Stimulated activated memory B cell treated with anti-CD40 and anti-IgM and Interleukin-4, amounts not matched to agents 10 μg/mL and 1 μg/mL and 100 μg/mL, for 72 hours (primary cell): ENCODE measurements around the gene RNF166.

Experiments
- ATAC-seq: fragments of 150-1000 bp; cut with Tn5 transposase; 2 replicates; pipeline ENCODE4 v1.10.0; 2021
- H3K27ac Mint-ChIP-seq: one replicate; pipeline ENCODE4 v1.8.0; 2022; ENCODE audit warnings: mild to moderate bottlenecking, mixed read lengths
- H3K27me3 Mint-ChIP-seq: one replicate; pipeline ENCODE4 v1.8.0; 2022; ENCODE audit warnings: mixed read lengths
- H3K36me3 Mint-ChIP-seq: one replicate; pipeline ENCODE4 v1.8.0; 2022; ENCODE audit warnings: mixed read lengths
- H3K4me1 Mint-ChIP-seq: one replicate; pipeline ENCODE4 v1.8.0; 2022; ENCODE audit warnings: mixed read lengths
- H3K4me3 Mint-ChIP-seq: one replicate; pipeline ENCODE4 v1.8.0; 2022; ENCODE audit warnings: mild to moderate bottlenecking, moderate library complexity, mixed read lengths
- H3K9me3 Mint-ChIP-seq: one replicate; pipeline ENCODE4 v1.8.0; 2022; ENCODE audit warnings: mixed read lengths

The RNF166 gene

GRCh38 chr16:88733630-88734360 is 27.6 kb upstream of the RNF166 start:
- Mint-ChIP-seq H3K4me1 (peaks cover 21% of the 10 kb centered on the region), H3K27me3 (no peaks in the 10 kb centered on the region), H3K9me3 (no peaks in the 10 kb centered on the region), H3K4me3 (no peak overlapping the region), H3K36me3 (peaks cover 19% of the 10 kb centered on the region), H3K27ac (no peak overlapping the region)
- ATAC-seq: no peak

- no peaks in the 10 kb centered on the region for H3K27me3 Mint-ChIP-seq
- H3K4me1 Mint-ChIP-seq: peaks cover 12% of the 10 kb centered on the region
- H3K27ac Mint-ChIP-seq: no peak overlapping the region
- H3K9me3 Mint-ChIP-seq: no peaks in the 10 kb centered on the region
- H3K36me3 Mint-ChIP-seq: peaks cover 19% of the 10 kb centered on the region
- no peak for ATAC-seq
- no peak overlapping the region for H3K4me3 Mint-ChIP-seq
Measured at GRCh38 chr16:88732961-88733294, 26.7 kb upstream of the RNF166 start.

- H3K4me1 Mint-ChIP-seq: peaks cover 7% of the 10 kb centered on the region
- no peak overlapping the region for H3K27ac Mint-ChIP-seq
- H3K4me3 Mint-ChIP-seq: no peak overlapping the region
- ATAC-seq: no peak
- peaks cover 21% of the 10 kb centered on the region for H3K36me3 Mint-ChIP-seq
- no peaks in the 10 kb centered on the region for H3K9me3 Mint-ChIP-seq
- no peaks in the 10 kb centered on the region for H3K27me3 Mint-ChIP-seq
Measured at GRCh38 chr16:88732172-88732960, 26.2 kb upstream of the RNF166 start.

- Mint-ChIP-seq H3K9me3 (no peaks in the 10 kb centered on the region), H3K36me3 (peaks cover 27% of the 10 kb centered on the region), H3K27me3 (no peaks in the 10 kb centered on the region), H3K4me3 (no peak overlapping the region), H3K27ac (peak overlapping the region; percentile 63), H3K4me1 (peaks cover 7% of the 10 kb centered on the region)
- peak; percentile 59 for ATAC-seq
Measured at GRCh38 chr16:88731699-88732098, 25.5 kb upstream of the RNF166 start.

GRCh38 chr16:88730632-88731607 is 24.7 kb upstream of the RNF166 start:
- H3K27me3 Mint-ChIP-seq: no peaks in the 10 kb centered on the region
- peaks cover 35% of the 10 kb centered on the region for H3K36me3 Mint-ChIP-seq
- H3K4me3 Mint-ChIP-seq: no peak overlapping the region
- H3K27ac Mint-ChIP-seq: peak overlapping the region; percentile 63
- ATAC-seq: no peak
- H3K4me1 Mint-ChIP-seq: peaks cover 7% of the 10 kb centered on the region
- H3K9me3 Mint-ChIP-seq: no peaks in the 10 kb centered on the region

- peaks cover 55% of the 10 kb centered on the region for H3K36me3 Mint-ChIP-seq
- peaks cover 7% of the 10 kb centered on the region for H3K4me1 Mint-ChIP-seq
- no peaks in the 10 kb centered on the region for H3K27me3 Mint-ChIP-seq
- no peak overlapping the region for H3K27ac Mint-ChIP-seq
- no peak for ATAC-seq
- no peak overlapping the region for H3K4me3 Mint-ChIP-seq
- no peaks in the 10 kb centered on the region for H3K9me3 Mint-ChIP-seq
Measured at GRCh38 chr16:88727871-88728270, 21.7 kb upstream of the RNF166 start.

GRCh38 chr16:88726981-88727380 is 20.8 kb upstream of the RNF166 start:
- no peak for ATAC-seq
- H3K27me3 Mint-ChIP-seq: no peaks in the 10 kb centered on the region
- H3K4me1 Mint-ChIP-seq: peaks cover 7% of the 10 kb centered on the region
- no peak overlapping the region for H3K27ac Mint-ChIP-seq
- no peaks in the 10 kb centered on the region for H3K9me3 Mint-ChIP-seq
- peaks cover 57% of the 10 kb centered on the region for H3K36me3 Mint-ChIP-seq
- H3K4me3 Mint-ChIP-seq: no peak overlapping the region

GRCh38 chr16:88726408-88726749 is 20.2 kb upstream of the RNF166 start:
- peaks cover 58% of the 10 kb centered on the region for H3K36me3 Mint-ChIP-seq
- no peak overlapping the region for H3K4me3 Mint-ChIP-seq
- H3K27ac Mint-ChIP-seq: no peak overlapping the region
- H3K4me1 Mint-ChIP-seq: peaks cover 4% of the 10 kb centered on the region
- no peaks in the 10 kb centered on the region for H3K27me3 Mint-ChIP-seq
- no peak for ATAC-seq
- no peaks in the 10 kb centered on the region for H3K9me3 Mint-ChIP-seq

GRCh38 chr16:88725609-88726407 is 19.6 kb upstream of the RNF166 start:
- ATAC-seq: no peak
- Mint-ChIP-seq H3K27me3 (no peaks in the 10 kb centered on the region), H3K4me3 (no peak overlapping the region), H3K4me1 (no peaks in the 10 kb centered on the region), H3K9me3 (no peaks in the 10 kb centered on the region), H3K27ac (no peak overlapping the region), H3K36me3 (peaks cover 59% of the 10 kb centered on the region)

- no peaks in the 10 kb centered on the region for H3K27me3 Mint-ChIP-seq
- ATAC-seq: no peak
Measured at GRCh38 chr16:88724855-88725555, 18.8 kb upstream of the RNF166 start.

GRCh38 chr16:88723911-88724310 is 17.7 kb upstream of the RNF166 start:
- Mint-ChIP-seq H3K36me3 (peaks cover 72% of the 10 kb centered on the region), H3K4me1 (no peaks in the 10 kb centered on the region), H3K27me3 (no peaks in the 10 kb centered on the region), H3K27ac (no peak overlapping the region), H3K4me3 (no peak overlapping the region), H3K9me3 (no peaks in the 10 kb centered on the region)
- no peak for ATAC-seq

More at GRCh38 chr16:88724855-88725555, 18.8 kb upstream of the RNF166 start:
- Mint-ChIP-seq H3K9me3 (no peaks in the 10 kb centered on the region), H3K4me1 (no peaks in the 10 kb centered on the region), H3K27ac (no peak overlapping the region), H3K36me3 (peaks cover 66% of the 10 kb centered on the region), H3K4me3 (no peak overlapping the region)

GRCh38 chr16:88723507-88723887 is 17.3 kb upstream of the RNF166 start:
- Mint-ChIP-seq H3K27ac (no peak overlapping the region), H3K27me3 (no peaks in the 10 kb centered on the region), H3K4me1 (no peaks in the 10 kb centered on the region), H3K36me3 (peaks cover 72% of the 10 kb centered on the region), H3K9me3 (no peaks in the 10 kb centered on the region), H3K4me3 (no peak overlapping the region)
- no peak for ATAC-seq

- no peaks in the 10 kb centered on the region for H3K9me3 Mint-ChIP-seq
- no peaks in the 10 kb centered on the region for H3K4me1 Mint-ChIP-seq
- H3K4me3 Mint-ChIP-seq: no peak overlapping the region
- H3K27ac Mint-ChIP-seq: no peak overlapping the region
- no peaks in the 10 kb centered on the region for H3K27me3 Mint-ChIP-seq
- peaks cover 76% of the 10 kb centered on the region for H3K36me3 Mint-ChIP-seq
- ATAC-seq: no peak
Measured at GRCh38 chr16:88722784-88723506, 16.7 kb upstream of the RNF166 start.
